ENCODE data around the gene SMIM24. TPM values are rescaled to one million over a fixed set of nuclear protein-coding genes. Genes with fewer than 3 reads are reported as not detected.

SMIM24 gene
- total RNA-seq, 1 donor from 2014 or later = 1.7 TPM

DNA sequence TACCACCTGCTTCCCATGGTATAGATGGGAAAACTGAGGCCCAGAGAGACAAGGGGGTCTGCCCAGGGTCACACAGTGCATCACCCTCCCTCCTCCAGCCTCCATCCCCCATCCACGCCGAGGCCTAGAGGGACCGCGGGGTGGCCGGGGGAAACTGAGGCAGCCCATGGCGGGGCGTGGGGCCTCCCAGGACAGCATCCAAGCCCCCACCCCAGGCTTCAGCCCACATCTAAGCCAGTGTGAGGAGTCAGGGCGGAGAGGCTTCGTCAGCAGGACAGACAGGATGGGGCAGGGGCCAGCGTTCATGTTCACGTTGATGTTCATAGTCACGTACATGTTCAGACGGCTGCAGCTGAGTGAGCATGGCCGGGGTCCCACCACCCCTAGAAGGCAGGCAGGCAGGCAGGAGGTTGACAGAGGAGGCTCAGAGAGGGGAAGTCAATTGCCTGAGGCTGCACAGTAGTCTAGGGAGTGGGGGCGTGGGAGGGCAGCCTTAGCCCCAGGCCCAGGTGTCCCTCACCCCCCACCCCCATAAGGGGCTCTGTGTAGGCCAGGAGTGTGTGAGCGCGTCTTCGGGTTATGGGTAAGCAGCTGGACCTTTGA, 23.3 kb downstream of the SMIM24 start:
- no peak overlapping the region for H3K4me3 Mint-ChIP-seq
- H3F3A ChIP-seq (ENCODE audit: low read depth) = peaks cover 13% of the 10 kb centered on the region

DNA sequence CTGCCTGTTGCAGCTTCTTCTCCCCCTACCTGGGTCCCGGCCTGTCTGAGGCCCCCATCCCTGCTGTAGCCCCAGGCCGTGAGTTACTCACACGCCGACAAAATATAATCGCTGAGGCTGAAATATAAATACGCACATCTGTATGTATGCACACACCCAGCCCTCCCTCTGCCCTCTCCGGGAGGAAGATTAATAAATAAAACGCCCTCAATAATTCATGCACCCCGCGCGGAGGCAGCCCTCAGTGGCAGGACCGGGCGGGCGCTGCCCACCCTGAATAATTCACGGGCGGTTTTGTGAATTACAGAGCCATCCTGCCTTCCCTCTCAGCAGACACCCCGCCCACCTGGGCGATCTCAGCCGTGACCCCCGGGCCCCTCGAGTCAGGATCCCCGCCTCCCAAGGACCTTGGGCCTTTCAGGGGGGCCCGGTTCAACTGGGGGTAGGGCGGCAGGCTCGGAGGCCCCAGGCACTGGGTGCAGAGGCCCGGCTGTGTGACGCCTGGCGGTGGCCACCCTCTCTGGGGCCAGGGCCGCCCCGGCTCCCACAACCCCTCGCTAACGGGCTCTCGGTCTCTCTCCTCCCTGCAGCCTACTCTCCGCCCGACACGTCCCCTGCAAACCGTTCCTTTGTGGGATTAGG, 24.2 kb downstream of the SMIM24 start:
- no peaks in the 10 kb centered on the region for H3K9me3 ChIP-seq (ENCODE audit: low read depth)
- Mint-ChIP-seq H3K4me1 (peaks cover 17% of the 10 kb centered on the region), H3K9me3 (no peaks in the 10 kb centered on the region), H3K36me3 (no peaks in the 10 kb centered on the region), H3K27me3 (ENCODE audit: insufficient read depth, low read depth) (peaks cover 25% of the 10 kb centered on the region), H3K4me3 (peak overlapping the region; percentile 22), H3K27ac (no peak overlapping the region)
- DNase-seq (ENCODE audit: low spot score) = no peak
- no peaks in the 10 kb centered on the region for H3K79me2 ChIP-seq (ENCODE audit: low read depth)
- H3K4me2 ChIP-seq = peak overlapping the region; percentile 31
- H4K20me1 ChIP-seq (ENCODE audit: low read depth) = no peaks in the 10 kb centered on the region
- H2AFZ ChIP-seq (replicated peaks) = no peak overlapping the region
- no peak overlapping the region for H3K27ac ChIP-seq
- TF ChIP-seq, protein P1, sequence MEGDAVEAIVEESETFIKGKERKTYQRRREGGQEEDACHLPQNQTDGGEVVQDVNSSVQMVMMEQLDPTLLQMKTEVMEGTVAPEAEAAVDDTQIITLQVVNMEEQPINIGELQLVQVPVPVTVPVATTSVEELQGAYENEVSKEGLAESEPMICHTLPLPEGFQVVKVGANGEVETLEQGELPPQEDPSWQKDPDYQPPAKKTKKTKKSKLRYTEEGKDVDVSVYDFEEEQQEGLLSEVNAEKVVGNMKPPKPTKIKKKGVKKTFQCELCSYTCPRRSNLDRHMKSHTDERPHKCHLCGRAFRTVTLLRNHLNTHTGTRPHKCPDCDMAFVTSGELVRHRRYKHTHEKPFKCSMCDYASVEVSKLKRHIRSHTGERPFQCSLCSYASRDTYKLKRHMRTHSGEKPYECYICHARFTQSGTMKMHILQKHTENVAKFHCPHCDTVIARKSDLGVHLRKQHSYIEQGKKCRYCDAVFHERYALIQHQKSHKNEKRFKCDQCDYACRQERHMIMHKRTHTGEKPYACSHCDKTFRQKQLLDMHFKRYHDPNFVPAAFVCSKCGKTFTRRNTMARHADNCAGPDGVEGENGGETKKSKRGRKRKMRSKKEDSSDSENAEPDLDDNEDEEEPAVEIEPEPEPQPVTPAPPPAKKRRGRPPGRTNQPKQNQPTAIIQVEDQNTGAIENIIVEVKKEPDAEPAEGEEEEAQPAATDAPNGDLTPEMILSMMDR (IDR thresholded peaks at IDR 0.05) = no peak
- TF ChIP-seq EZH2 (IDR thresholded peaks at IDR 0.05) (no peak), EZH2phosphoT487 (IDR thresholded peaks at IDR 0.05) (no peak)
- no peak overlapping the region for H3K9ac ChIP-seq
- H3K4me1 ChIP-seq = peaks cover 26% of the 10 kb centered on the region
- H3K27me3 ChIP-seq = peaks cover 42% of the 10 kb centered on the region
- H3F3A ChIP-seq (ENCODE audit: low read depth) = peaks cover 13% of the 10 kb centered on the region
- H3K4me3 ChIP-seq = no peak overlapping the region
- H3K36me3 ChIP-seq = no peaks in the 10 kb centered on the region

More for the DNA sequence above, 23.3 kb downstream of the SMIM24 start:
- Mint-ChIP-seq H3K36me3 (no peaks in the 10 kb centered on the region), H3K27me3 (ENCODE audit: insufficient read depth, low read depth) (peaks cover 31% of the 10 kb centered on the region), H3K27ac (no peak overlapping the region), H3K9me3 (no peaks in the 10 kb centered on the region), H3K4me1 (peaks cover 17% of the 10 kb centered on the region)
- Histone ChIP-seq H3K4me3 (no peak overlapping the region), H3K4me1 (peaks cover 26% of the 10 kb centered on the region), H4K20me1 (ENCODE audit: low read depth) (peaks cover under 1% of the 10 kb centered on the region), H3K27ac (no peak overlapping the region), H3K4me2 (peak overlapping the region; percentile 66), H3K9ac (no peak overlapping the region), H3K36me3 (no peaks in the 10 kb centered on the region), H3K27me3 (peaks cover 52% of the 10 kb centered on the region), H3K9me3 (ENCODE audit: low read depth) (no peaks in the 10 kb centered on the region), H2AFZ (replicated peaks) (no peak overlapping the region), H3K79me2 (ENCODE audit: low read depth) (no peaks in the 10 kb centered on the region)
- TF ChIP-seq EZH2 (IDR thresholded peaks at IDR 0.05) (no peak), EZH2phosphoT487 (IDR thresholded peaks at IDR 0.05) (no peak)
- TF ChIP-seq, protein P1 (IDR thresholded peaks at IDR 0.05) = no peak
- no peak for DNase-seq (ENCODE audit: low spot score)

DNA sequence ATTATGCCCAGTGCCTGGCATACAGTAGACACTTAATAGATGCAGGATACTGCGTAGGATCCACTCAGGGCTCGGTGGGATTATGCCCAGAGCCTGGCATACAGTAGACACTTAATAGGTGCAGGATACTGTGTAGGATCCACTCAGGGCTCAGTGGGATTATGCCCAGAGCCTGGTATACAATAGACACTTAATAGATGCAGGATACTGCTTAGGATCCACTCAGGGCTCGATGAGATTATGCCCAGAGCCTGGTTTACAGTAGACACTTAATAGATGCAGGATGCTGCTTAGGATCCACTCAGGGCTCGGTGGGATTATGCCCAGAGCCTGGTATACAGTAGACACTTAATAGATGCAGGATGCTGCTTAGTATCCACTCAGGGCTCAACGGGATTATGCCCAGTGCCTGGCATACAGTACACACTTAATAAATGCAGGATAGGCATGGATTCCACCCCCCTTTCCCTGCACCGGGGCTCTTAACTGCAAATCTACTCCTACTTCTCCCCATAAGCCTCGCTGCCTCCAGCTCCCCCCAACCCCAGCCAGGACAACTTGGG, 24.9 kb downstream of the SMIM24 start:
- Histone ChIP-seq H3K9me3 (ENCODE audit: low read depth) (no peaks in the 10 kb centered on the region), H3K4me1 (peaks cover 26% of the 10 kb centered on the region), H3K9ac (no peak overlapping the region), H3K27me3 (peaks cover 36% of the 10 kb centered on the region), H3K36me3 (no peaks in the 10 kb centered on the region), H3K79me2 (ENCODE audit: low read depth) (no peaks in the 10 kb centered on the region), H3K4me2 (no peak overlapping the region), H4K20me1 (ENCODE audit: low read depth) (no peaks in the 10 kb centered on the region), H3K27ac (no peak overlapping the region), H3K4me3 (no peak overlapping the region), H2AFZ (replicated peaks) (no peak overlapping the region), H3F3A (ENCODE audit: low read depth) (peaks cover 13% of the 10 kb centered on the region)
- TF ChIP-seq EZH2 (IDR thresholded peaks at IDR 0.05) = no peak
- Mint-ChIP-seq H3K4me3 (no peak overlapping the region), H3K27me3 (ENCODE audit: insufficient read depth, low read depth) (peaks cover 23% of the 10 kb centered on the region), H3K27ac (no peak overlapping the region), H3K36me3 (no peaks in the 10 kb centered on the region), H3K4me1 (peaks cover 17% of the 10 kb centered on the region), H3K9me3 (no peaks in the 10 kb centered on the region)
- DNase-seq (ENCODE audit: low spot score) = no peak

Data from neural progenitor cell (in vitro differentiated cells).